OCI-LY7 (cell line): Measurements from ENCODE around the gene MRPS17. TPM values are rescaled to one million over a fixed set of nuclear protein-coding genes. Genes with fewer than 3 reads are reported as not detected.

Experiments
- BruUV-seq: library from RNA; stranded (reverse); fragments of 400-500 nt; replicated peaks from 2 replicates; lab custom pipeline; 2021; lab: Mats Ljungman, UMichigan
- CTCF ChIA-PET: fragments of 300-600 bp; sonication (Branson Sonifier 250); formaldehyde crosslinking; loops from one replicate; lab custom pipeline; 2022; ENCODE audit warnings: antibody characterized with exemption; ENCODE audit not compliant: unreplicated experiment; lab: Charles Lee
- POLR2A ChIA-PET: fragments of 300-600 bp; sonication (Branson Sonifier 250); formaldehyde crosslinking; loops from one replicate; lab custom pipeline; 2022; ENCODE audit warnings: antibody characterized with exemption; lab: Charles Lee
- DNase-seq: peaks from one replicate; pipeline ENCODE4 v3.0.0-alpha.2; 2015; ENCODE audit warnings: low spot score
- H2AFZ ChIP-seq: fragments of 200-600 bp; sonication (generic), shearing (Covaris generic); 2 replicates; pipeline ENCODE4 v1.6.1; 2014; ENCODE audit warnings: mild to moderate bottlenecking, antibody characterized with exemption, low read length, moderate library complexity
- H3K27ac ChIP-seq: fragments of 200-600 bp; sonication (generic); 2 replicates; pipeline ENCODE4 v1.5.1; 2014; ENCODE audit warnings: mixed run types, low read depth, mild to moderate bottlenecking, moderate library complexity, low read length, inconsistent platforms; ENCODE audit not compliant: poor library complexity, severe bottlenecking
- H3K36me3 ChIP-seq: fragments of 200-600 bp; sonication (generic); 2 replicates; pipeline ENCODE4 v1.6.1; 2014; ENCODE audit warnings: mild to moderate bottlenecking, antibody characterized with exemption, low read length, moderate library complexity, mixed read lengths; ENCODE audit not compliant: insufficient read depth
- H3K4me1 ChIP-seq: fragments of 200-600 bp; sonication (generic); 2 replicates; pipeline ENCODE4 v1.5.1; 2014; ENCODE audit warnings: mild to moderate bottlenecking, low read length; ENCODE audit not compliant: insufficient read depth, poor library complexity, severe bottlenecking
- H3K4me2 ChIP-seq: fragments of 200-600 bp; sonication (generic); 2 replicates; pipeline ENCODE4 v1.6.1; 2014; ENCODE audit warnings: mild to moderate bottlenecking, low read length
- H3K4me3 ChIP-seq: fragments of 200-600 bp; sonication (generic); 2 replicates; pipeline ENCODE4 v1.5.1; 2014; ENCODE audit warnings: mild to moderate bottlenecking, low read depth, low read length; ENCODE audit not compliant: poor library complexity, severe bottlenecking
- H3K79me2 ChIP-seq: fragments of 200-600 bp; sonication (generic); 2 replicates; pipeline ENCODE4 v1.6.1; 2016; ENCODE audit warnings: low read depth, mild to moderate bottlenecking, low read length, moderate library complexity, mixed read lengths; ENCODE audit not compliant: insufficient read depth
- H3K9me2 ChIP-seq: fragments of 200-600 bp; sonication (generic); 2 replicates; pipeline ENCODE4 v1.6.1; 2016; ENCODE audit warnings: mild to moderate bottlenecking, low read length, mixed read lengths; ENCODE audit not compliant: insufficient read depth
- H3K9me3 ChIP-seq: fragments of 200-600 bp; sonication (generic); 2 replicates; pipeline ENCODE4 v1.6.1; 2014; ENCODE audit warnings: mild to moderate bottlenecking, mixed run types, low read length, mixed read lengths
- H4K20me1 ChIP-seq: fragments of 200-600 bp; sonication (generic); 2 replicates; pipeline ENCODE4 v1.6.1; 2014; ENCODE audit warnings: mild to moderate bottlenecking, antibody characterized with exemption, low read length, moderate library complexity, mixed read lengths; ENCODE audit not compliant: insufficient read depth
- EZH2phosphoT487 ChIP-seq: fragments of 200-600 bp; sonication (generic); IDR thresholded peaks from 2 replicates; pipeline ENCODE4 v1.6.1; 2018; ENCODE audit warnings: low read depth, borderline replicate concordance, mild to moderate bottlenecking, mixed run types, antibody characterized with exemption, low read length, moderate library complexity, mixed read lengths
- intact Hi-C: fragments of 100-400 bp; cut with micrococcal nuclease; formaldehyde crosslinking; loops from one replicate; pipeline ENCODE4 v1.10.0; 2022; ENCODE audit not compliant: unreplicated experiment
- total RNA-seq, 2 experiments: library from RNA; depleted of rRNA in 1 of 2; stranded (reverse); fragments of >200 nt in 1 of 2; shearing (Covaris generic) in 1 of 2; gene quantifications; 2 replicates each; pipeline ENCODE4 v1.2.3, GENCODE V29; 2014 to 2022
- TF ChIP-seq, protein P1 (sequence below): fragments of 200-600 bp; sonication (generic); conservative IDR thresholded peaks from 2 replicates; pipeline ENCODE4 v1.5.1; 2014; ENCODE audit warnings: mild to moderate bottlenecking, antibody characterized with exemption, low read length, moderate library complexity, mixed read lengths

Gene MRPS17
- total RNA-seq, 2 experiments from 2014 or later = 23.2 to 27.8 TPM

DNA sequence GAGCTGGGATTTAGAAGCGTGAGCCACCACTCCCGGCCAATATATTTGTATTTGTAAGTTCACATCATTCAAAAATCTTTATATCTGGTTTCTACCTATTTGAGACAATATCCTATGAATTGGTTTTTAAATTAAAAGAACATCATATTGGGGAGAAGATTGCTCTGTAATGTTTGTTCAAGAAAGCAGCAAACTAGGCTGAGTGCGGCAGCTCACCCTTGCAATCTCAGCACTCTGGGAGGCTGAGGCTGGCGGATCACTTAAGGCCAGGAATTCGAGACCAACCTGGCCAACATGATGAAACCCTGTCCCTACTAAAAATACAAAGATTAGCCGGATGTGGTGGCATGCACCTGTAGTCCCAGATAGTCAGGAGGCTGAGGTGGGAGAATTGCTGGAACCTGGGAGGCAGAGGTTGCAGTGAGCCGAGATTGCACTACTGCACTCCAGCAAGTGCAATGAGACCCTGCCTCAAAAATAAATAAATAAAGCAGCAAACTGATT, 22.1 kb downstream of the MRPS17 start:
- Histone ChIP-seq H3K4me1 (peaks cover 6% of the 10 kb centered on the region), H4K20me1 (no peaks in the 10 kb centered on the region), H3K4me2 (no peak overlapping the region), H3K27ac (no peak overlapping the region), H3K36me3 (peaks cover 19% of the 10 kb centered on the region; the same call in 1 of the 2 replicates), H3K4me3 (no peak overlapping the region), H3K9me3 (no peaks in the 10 kb centered on the region), H3K79me2 (peaks cover 12% of the 10 kb centered on the region; the same call in 1 of the 2 replicates), H3K9me2 (no peaks in the 10 kb centered on the region), H2AFZ (no peak overlapping the region)
- no TSS peak for BruUV-seq
- TF ChIP-seq, protein P1, sequence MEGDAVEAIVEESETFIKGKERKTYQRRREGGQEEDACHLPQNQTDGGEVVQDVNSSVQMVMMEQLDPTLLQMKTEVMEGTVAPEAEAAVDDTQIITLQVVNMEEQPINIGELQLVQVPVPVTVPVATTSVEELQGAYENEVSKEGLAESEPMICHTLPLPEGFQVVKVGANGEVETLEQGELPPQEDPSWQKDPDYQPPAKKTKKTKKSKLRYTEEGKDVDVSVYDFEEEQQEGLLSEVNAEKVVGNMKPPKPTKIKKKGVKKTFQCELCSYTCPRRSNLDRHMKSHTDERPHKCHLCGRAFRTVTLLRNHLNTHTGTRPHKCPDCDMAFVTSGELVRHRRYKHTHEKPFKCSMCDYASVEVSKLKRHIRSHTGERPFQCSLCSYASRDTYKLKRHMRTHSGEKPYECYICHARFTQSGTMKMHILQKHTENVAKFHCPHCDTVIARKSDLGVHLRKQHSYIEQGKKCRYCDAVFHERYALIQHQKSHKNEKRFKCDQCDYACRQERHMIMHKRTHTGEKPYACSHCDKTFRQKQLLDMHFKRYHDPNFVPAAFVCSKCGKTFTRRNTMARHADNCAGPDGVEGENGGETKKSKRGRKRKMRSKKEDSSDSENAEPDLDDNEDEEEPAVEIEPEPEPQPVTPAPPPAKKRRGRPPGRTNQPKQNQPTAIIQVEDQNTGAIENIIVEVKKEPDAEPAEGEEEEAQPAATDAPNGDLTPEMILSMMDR = no peak
- TF ChIP-seq EZH2phosphoT487 = no peak
- POLR2A ChIA-PET = interaction anchor here (1.0 kb wide), 1 partner anchor 18 kb away, joined by 3 read pairs; no protein-coding TSS in a partner anchor
- intact Hi-C loops = no loop called here
- DNase-seq = no peak
- CTCF ChIA-PET = no interaction called here

DNA sequence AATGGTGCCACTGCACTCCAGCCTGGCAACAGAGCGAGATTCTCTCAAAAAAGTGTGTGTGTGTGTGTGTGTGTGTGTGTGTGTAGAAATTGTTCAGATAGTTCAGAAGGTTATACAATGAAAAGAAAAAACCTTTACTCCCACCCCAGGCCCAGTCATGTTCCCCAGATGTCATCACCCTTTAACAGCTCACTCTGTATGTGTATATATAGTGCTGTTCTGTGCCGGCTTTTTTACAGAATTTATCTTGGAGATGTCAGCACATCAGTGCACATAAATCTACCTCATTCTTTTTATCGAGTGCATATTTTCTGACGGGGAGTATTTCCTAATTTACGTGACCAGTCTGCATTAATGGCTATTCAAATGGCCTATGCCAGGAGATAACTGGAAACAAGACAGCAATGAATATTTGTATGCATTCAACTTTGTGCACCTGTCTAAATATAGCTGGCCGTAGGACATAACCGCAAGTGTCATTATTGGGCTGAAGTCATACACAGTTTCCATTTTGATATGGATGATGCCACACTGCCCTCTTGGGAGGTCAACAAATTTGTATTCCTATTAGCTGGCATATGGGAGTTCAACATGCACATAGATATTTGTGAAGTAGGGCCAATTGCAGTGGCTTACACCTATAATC, 24.4 kb downstream of the MRPS17 start:
- Histone ChIP-seq H3K27ac (no peak overlapping the region), H3K36me3 (peaks cover 37% of the 10 kb centered on the region), H3K4me3 (no peak overlapping the region), H2AFZ (no peak overlapping the region), H3K79me2 (peaks cover 8% of the 10 kb centered on the region; the same call in 1 of the 2 replicates), H3K9me2 (no peaks in the 10 kb centered on the region), H3K4me2 (no peak overlapping the region), H3K4me1 (peaks cover 6% of the 10 kb centered on the region), H4K20me1 (no peaks in the 10 kb centered on the region), H3K9me3 (no peaks in the 10 kb centered on the region)
- no peak for DNase-seq
- intact Hi-C loops = no loop called here
- no TSS peak for BruUV-seq
- ChIA-PET CTCF (no interaction called here), POLR2A (interaction anchor here (0.6 to 0.7 kb wide), 2 partner anchors 11 to 36 kb away, joined by 3 read pairs; no protein-coding TSS in a partner anchor)
- TF ChIP-seq EZH2phosphoT487 = no peak
- TF ChIP-seq, protein P1 = no peak

DNA sequence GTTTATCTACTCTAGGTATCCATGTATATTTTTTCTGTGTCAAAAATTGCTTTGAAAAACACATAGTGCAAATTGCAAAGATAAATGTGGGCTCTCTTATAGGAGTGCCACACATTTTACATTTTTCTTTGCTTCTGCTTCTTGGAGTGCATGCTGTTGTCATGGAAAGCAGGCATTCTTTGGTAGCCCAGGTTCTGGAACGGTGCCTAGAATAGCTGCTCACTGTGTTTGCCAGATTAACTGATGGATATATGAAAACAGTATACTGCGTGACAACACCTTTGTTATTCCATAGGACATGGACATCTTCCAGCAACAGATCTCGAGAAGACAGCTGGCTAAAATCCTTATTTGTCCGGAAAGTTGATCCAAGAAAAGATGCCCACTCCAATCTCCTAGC, 26.2 kb downstream of the MRPS17 start:
- intact Hi-C loops = no loop called here
- no peak overlapping the region for H3K27ac ChIP-seq
- H3K79me2 ChIP-seq = no peaks in the 10 kb centered on the region
- TF ChIP-seq EZH2phosphoT487 = no peak
- TF ChIP-seq, protein P1 = no peak
- no peak overlapping the region for H3K4me3 ChIP-seq
- H3K4me1 ChIP-seq = peaks cover 6% of the 10 kb centered on the region
- H2AFZ ChIP-seq = no peak overlapping the region
- ChIA-PET CTCF (no interaction called here), POLR2A (interaction anchor here (0.7 kb wide), 1 partner anchor 57 kb away, joined by 3 read pairs; no protein-coding TSS in a partner anchor)
- H3K36me3 ChIP-seq = peaks cover 52% of the 10 kb centered on the region
- no peaks in the 10 kb centered on the region for H3K9me3 ChIP-seq
- DNase-seq = no peak
- no peak overlapping the region for H3K4me2 ChIP-seq
- H3K9me2 ChIP-seq = no peaks in the 10 kb centered on the region
- no TSS peak for BruUV-seq
- no peaks in the 10 kb centered on the region for H4K20me1 ChIP-seq
